Measurements from ENCODE around the gene EVI5L. TPM values are rescaled to one million over a fixed set of nuclear protein-coding genes. Genes with fewer than 3 reads are reported as not detected.

The EVI5L gene
- polyA plus RNA-seq, 3 donors, result 0.76 to 5.7 (median 1.3) TPM

- no peak overlapping the region for H3K27ac ChIP-seq (ENCODE audit: low read depth in 1 of 2, low read length in 2 of 2)
- Mint-ChIP-seq H3K27me3 (ENCODE audit: low read depth in 3 of 3) (peaks cover 12 to 30% (median 21%) of the 10 kb centered on the region in 3 donors), H3K9me3 (peaks cover 0 to 27% (median 15%) of the 10 kb centered on the region in 7 donors), H3K27ac (no peak overlapping the region), H3K36me3 (peaks cover 3 to 6% of the 10 kb centered on the region in 2 donors), H3K4me3 (no peak overlapping the region), H3K4me1 (peaks cover 9% of the 10 kb centered on the region)
- no peak for DNase-seq
- no peak overlapping the region for H3K9ac ChIP-seq (ENCODE audit: insufficient read depth, low read length, poor library complexity, severe bottlenecking)
- H3K27me3 ChIP-seq (ENCODE audit: control insufficient read depth in 2 of 2, insufficient read depth in 2 of 2, low read length in 2 of 2), result peaks cover 6 to 23% of the 10 kb centered on the region in 2 donors
- no peaks in the 10 kb centered on the region for H3K36me3 ChIP-seq (replicated peaks in 1 of 2; ENCODE audit: control insufficient read depth in 1 of 2, insufficient read depth in 2 of 2, low read length in 2 of 2)
- no peak overlapping the region for H3K4me2 ChIP-seq (replicated peaks; ENCODE audit: extremely low read depth, low read length, poor library complexity, severe bottlenecking)
- peaks cover 12 to 13% of the 10 kb centered on the region in 2 donors for H3K4me1 ChIP-seq (ENCODE audit: control insufficient read depth in 1 of 2, insufficient read depth in 2 of 2, low read length in 2 of 2)
- intact Hi-C loops (cut with micrococcal nuclease), result no loop called here
- H3K4me3 ChIP-seq (replicated peaks in 1 of 3; ENCODE audit: low read depth in 2 of 3, low read length in 3 of 3), result no peak overlapping the region
- 71% methylated on average over 1 of the region's 3 CpGs for WGBS (ENCODE audit: insufficient coverage)
- no peaks in the 10 kb centered on the region for H4K20me1 ChIP-seq (ENCODE audit: insufficient read depth, low read length)
- TF ChIP-seq, protein P1, sequence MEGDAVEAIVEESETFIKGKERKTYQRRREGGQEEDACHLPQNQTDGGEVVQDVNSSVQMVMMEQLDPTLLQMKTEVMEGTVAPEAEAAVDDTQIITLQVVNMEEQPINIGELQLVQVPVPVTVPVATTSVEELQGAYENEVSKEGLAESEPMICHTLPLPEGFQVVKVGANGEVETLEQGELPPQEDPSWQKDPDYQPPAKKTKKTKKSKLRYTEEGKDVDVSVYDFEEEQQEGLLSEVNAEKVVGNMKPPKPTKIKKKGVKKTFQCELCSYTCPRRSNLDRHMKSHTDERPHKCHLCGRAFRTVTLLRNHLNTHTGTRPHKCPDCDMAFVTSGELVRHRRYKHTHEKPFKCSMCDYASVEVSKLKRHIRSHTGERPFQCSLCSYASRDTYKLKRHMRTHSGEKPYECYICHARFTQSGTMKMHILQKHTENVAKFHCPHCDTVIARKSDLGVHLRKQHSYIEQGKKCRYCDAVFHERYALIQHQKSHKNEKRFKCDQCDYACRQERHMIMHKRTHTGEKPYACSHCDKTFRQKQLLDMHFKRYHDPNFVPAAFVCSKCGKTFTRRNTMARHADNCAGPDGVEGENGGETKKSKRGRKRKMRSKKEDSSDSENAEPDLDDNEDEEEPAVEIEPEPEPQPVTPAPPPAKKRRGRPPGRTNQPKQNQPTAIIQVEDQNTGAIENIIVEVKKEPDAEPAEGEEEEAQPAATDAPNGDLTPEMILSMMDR (IDR thresholded peaks at IDR 0.05), result no peak
- peaks cover 0 to 3% of the 10 kb centered on the region in 2 donors for H3K9me3 ChIP-seq (replicated peaks in 1 of 2; ENCODE audit: control insufficient read depth in 1 of 2, insufficient read depth in 1 of 2, low read length in 2 of 2)
- H2AFZ ChIP-seq (ENCODE audit: insufficient read depth, low read depth, low read length, poor library complexity, severe bottlenecking), result no peak overlapping the region
- no peaks in the 10 kb centered on the region for H3K79me2 ChIP-seq (ENCODE audit: insufficient read depth, low read length)
Measured at GRCh38 chr19:7793493-7793892, 36.5 kb upstream of the EVI5L start.

DNA sequence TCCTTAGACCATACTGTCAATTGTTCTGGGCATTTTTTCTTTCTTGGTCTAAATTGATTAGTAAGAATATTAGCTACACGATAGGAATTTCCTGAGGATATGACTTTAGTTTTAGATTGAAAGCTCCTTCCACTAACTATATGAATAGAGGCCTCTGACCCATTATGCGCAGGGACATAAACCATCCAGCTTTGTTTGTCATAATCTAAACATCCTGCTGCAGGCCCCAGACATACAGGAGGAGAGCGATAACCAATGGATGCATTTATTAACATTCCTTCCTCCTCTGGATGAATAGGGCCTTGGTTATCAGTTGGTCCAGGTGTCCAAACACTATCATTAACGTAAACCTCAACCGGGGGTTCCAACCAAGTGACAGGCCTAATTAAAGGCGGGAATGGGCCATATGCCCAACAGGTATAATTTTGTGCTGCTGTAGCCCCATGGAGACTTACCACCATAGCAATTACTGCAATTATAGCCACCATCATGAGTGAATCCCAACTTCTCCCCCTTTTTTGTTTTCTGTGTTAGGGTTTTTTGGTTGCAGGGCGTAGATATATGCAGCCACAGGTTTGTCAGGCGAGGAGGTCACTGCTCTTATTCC, 34.4 kb upstream of the EVI5L start:
- H3K36me3 ChIP-seq (replicated peaks in 1 of 2; ENCODE audit: control insufficient read depth in 1 of 2, insufficient read depth in 2 of 2, low read length in 2 of 2), result no peaks in the 10 kb centered on the region
- no peaks in the 10 kb centered on the region for H4K20me1 ChIP-seq (ENCODE audit: insufficient read depth, low read length)
- no peak overlapping the region for H3K4me3 Mint-ChIP-seq
- WGBS (ENCODE audit: insufficient coverage), result no CpG with 5 or more reads among the region's 8 CpGs
- H2AFZ ChIP-seq (ENCODE audit: insufficient read depth, low read depth, low read length, poor library complexity, severe bottlenecking), result no peak overlapping the region
- peaks cover 0 to 6% of the 10 kb centered on the region in 2 donors for H3K9me3 ChIP-seq (replicated peaks in 1 of 2; ENCODE audit: control insufficient read depth in 1 of 2, insufficient read depth in 1 of 2, low read length in 2 of 2)
- no peak overlapping the region for H3K27ac Mint-ChIP-seq
- peaks cover 0 to 15% (median 8%) of the 10 kb centered on the region in 7 donors for H3K9me3 Mint-ChIP-seq
- peaks cover 14 to 18% of the 10 kb centered on the region in 2 donors for H3K4me1 ChIP-seq (ENCODE audit: control insufficient read depth in 1 of 2, insufficient read depth in 2 of 2, low read length in 2 of 2)
- no peak overlapping the region for H3K9ac ChIP-seq (ENCODE audit: insufficient read depth, low read length, poor library complexity, severe bottlenecking)
- intact Hi-C loops (cut with micrococcal nuclease), result loop anchor here (5.0 kb wide), 2 partner anchors 48 to 108 kb away; partner anchors contain the start of gene CD209 (in 1 of the 2)
- H3K79me2 ChIP-seq (ENCODE audit: insufficient read depth, low read length), result no peaks in the 10 kb centered on the region
- no peak for DNase-seq
- H3K36me3 Mint-ChIP-seq, result peaks cover 3% of the 10 kb centered on the region in 2 donors
- H3K27me3 Mint-ChIP-seq (ENCODE audit: low read depth in 3 of 3), result peaks cover 0 to 9% (median 7%) of the 10 kb centered on the region in 3 donors
- no peak overlapping the region for H3K4me2 ChIP-seq (replicated peaks; ENCODE audit: extremely low read depth, low read length, poor library complexity, severe bottlenecking)
- H3K4me1 Mint-ChIP-seq, result peaks cover 12% of the 10 kb centered on the region
- no peak overlapping the region for H3K27ac ChIP-seq (ENCODE audit: low read depth in 1 of 2, low read length in 2 of 2)
- H3K4me3 ChIP-seq (replicated peaks in 1 of 3; ENCODE audit: low read depth in 2 of 3, low read length in 3 of 3), result no peak overlapping the region
- H3K27me3 ChIP-seq (ENCODE audit: control insufficient read depth in 2 of 2, insufficient read depth in 2 of 2, low read length in 2 of 2), result peaks cover 0 to 1% of the 10 kb centered on the region in 2 donors
- TF ChIP-seq, protein P1 (IDR thresholded peaks at IDR 0.05), result no peak
